Vagina (tissue), 2 donors: ENCODE data around the gene NYNRIN. TPM values are rescaled to one million over a fixed set of nuclear protein-coding genes. Genes with fewer than 3 reads are reported as not detected.
A peak's percentile ranks its signal among the peaks of the same experiment; 100 is the strongest.
"Not testable (repeated sequence)": the region's sequence is repeated elsewhere in the genome, so short reads cannot be mapped to it uniquely, and the experiment has no call there.

ENCODE experiments used
- DNase-seq, 2 donors: peaks; one replicate each; pipeline ENCODE4 v3.0.0-alpha.2; 2017; ENCODE audit errors: extremely low spot score in 2 of 2
- H3K27ac ChIP-seq: fragments of 200-600 bp; sonication (generic); one replicate; pipeline ENCODE4 v1.5.1; 2019
- H3K27me3 ChIP-seq: fragments of 200-600 bp; sonication (generic); one replicate; pipeline ENCODE4 v1.5.1; 2019
- H3K36me3 ChIP-seq, 2 donors: fragments of 200-600 bp; sonication (generic); one replicate each; pipeline ENCODE4 v1.5.1; 2017 to 2019
- H3K4me1 ChIP-seq: fragments of 200-600 bp; sonication (generic); one replicate; pipeline ENCODE4 v1.5.1; 2019
- H3K4me3 ChIP-seq, 2 donors: fragments of 200-600 bp; sonication (generic); 1 replicate in 1 of 2; 2 replicates in 1 of 2; pipeline ENCODE4 v1.5.1; 2016 to 2019
- H3K9me3 ChIP-seq: fragments of 200-600 bp; sonication (generic); one replicate; pipeline ENCODE4 v1.5.1; 2019
- POLR2A ChIP-seq, 2 donors: fragments of 450-650 bp; IDR thresholded peaks; one replicate each; pipeline ENCODE4 v1.6.1; 2017; ENCODE audit warnings: antibody characterized with exemption in 2 of 2, mild to moderate bottlenecking in 2 of 2, moderate library complexity in 2 of 2
- POLR2AphosphoS5 ChIP-seq, 2 donors: sonication (generic); formaldehyde crosslinking; IDR thresholded peaks; one replicate each; pipeline ENCODE4 v1.9.0; 2017; ENCODE audit warnings: antibody characterized with exemption in 2 of 2, mild to moderate bottlenecking in 2 of 2, low read depth in 1 of 2; ENCODE audit not compliant: insufficient read depth in 1 of 2
- intact Hi-C: fragments of 100-400 bp; cut with DNase I; formaldehyde crosslinking; loops from one replicate; pipeline ENCODE4 v1.15.1; 2023
- total RNA-seq: library from RNA; depleted of rRNA; stranded (reverse); fragments of >200 nt; gene quantifications from one replicate; pipeline ENCODE4 v1.2.3, GENCODE V29; 2016
- TF ChIP-seq, protein P1 (sequence below), 3 experiments: fragments of 450-650 bp in 2 of 3; fragments of 200-600 bp in 1 of 3; sonication (generic) in 1 of 3; IDR thresholded peaks; one replicate each; pipeline ENCODE4 v1.5.1; 2017 to 2019; ENCODE audit warnings: antibody characterized with exemption in 3 of 3, mild to moderate bottlenecking in 2 of 3, moderate library complexity in 2 of 3

Gene NYNRIN
- total RNA-seq, 1 donor from 2014 or later, result 14.7 TPM

DNA sequence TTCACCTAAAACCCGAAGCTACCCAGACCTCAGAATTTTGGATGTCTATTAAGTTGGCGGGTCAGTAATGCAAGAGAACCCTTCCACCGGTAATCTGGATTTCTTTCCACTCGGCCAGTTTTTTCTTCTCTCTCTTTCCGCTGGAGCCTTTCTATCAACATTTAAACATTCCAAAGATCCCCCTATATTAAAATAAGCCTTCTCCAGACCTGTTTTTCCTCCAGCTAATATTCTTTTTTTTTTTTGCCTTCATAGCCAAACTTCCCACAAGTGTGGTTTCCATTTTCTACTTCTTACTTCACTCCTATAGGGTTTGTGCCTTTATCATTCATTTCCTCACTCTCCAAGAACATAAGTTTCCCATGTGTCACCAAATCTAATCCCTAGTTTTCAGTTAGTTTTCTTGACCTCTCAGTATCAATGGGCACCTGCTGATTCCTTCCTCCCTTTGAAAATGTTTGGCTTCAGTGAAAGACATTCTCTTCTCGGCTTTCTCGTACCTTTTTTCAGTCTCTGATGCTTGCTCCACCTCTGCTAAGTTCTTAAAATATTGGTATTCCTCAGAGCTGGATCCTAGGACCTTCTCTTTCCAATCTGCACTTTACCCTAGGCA, 44.4 kb downstream of the NYNRIN start:
- Histone ChIP-seq H3K9me3 (no peaks in the 10 kb centered on the region), H3K4me3 (peak overlapping the region; percentile 63 to 67), H3K36me3 (peaks cover 0 to 21% of the 10 kb centered on the region in 2 donors), H3K27ac (peak overlapping the region; percentile 97), H3K27me3 (no peaks in the 10 kb centered on the region), H3K4me1 (peaks cover 25% of the 10 kb centered on the region)
- TF ChIP-seq POLR2A (IDR thresholded peaks at IDR 0.05) (no peak), POLR2AphosphoS5 (IDR thresholded peaks at IDR 0.05; ENCODE audit: insufficient read depth in 1 of 2, low read depth in 1 of 2) (no peak)
- TF ChIP-seq, protein P1, sequence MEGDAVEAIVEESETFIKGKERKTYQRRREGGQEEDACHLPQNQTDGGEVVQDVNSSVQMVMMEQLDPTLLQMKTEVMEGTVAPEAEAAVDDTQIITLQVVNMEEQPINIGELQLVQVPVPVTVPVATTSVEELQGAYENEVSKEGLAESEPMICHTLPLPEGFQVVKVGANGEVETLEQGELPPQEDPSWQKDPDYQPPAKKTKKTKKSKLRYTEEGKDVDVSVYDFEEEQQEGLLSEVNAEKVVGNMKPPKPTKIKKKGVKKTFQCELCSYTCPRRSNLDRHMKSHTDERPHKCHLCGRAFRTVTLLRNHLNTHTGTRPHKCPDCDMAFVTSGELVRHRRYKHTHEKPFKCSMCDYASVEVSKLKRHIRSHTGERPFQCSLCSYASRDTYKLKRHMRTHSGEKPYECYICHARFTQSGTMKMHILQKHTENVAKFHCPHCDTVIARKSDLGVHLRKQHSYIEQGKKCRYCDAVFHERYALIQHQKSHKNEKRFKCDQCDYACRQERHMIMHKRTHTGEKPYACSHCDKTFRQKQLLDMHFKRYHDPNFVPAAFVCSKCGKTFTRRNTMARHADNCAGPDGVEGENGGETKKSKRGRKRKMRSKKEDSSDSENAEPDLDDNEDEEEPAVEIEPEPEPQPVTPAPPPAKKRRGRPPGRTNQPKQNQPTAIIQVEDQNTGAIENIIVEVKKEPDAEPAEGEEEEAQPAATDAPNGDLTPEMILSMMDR (IDR thresholded peaks at IDR 0.05), result no peak
- DNase-seq, result no peak
- intact Hi-C loops, result no loop called here

DNA sequence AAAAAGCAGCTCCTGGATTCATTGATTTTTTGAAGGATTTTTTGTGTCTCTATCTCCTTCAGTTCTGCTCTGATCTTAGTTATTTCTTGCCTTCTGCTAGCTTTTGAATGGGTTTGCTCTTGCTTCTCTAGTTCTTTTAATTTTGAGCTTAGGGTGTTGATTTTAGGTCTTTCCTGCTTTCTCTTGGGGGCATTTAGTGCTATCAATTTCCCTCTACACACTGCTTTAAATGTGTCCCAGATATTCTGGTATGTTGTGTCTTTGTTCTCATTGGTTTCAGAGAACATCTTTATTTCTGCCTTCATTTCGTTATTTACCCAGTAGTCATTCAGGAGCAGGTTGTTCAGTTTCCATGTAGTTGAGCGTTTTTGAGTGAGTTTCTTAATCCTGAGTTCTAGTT, 52.0 kb downstream of the NYNRIN start:
- H3K9me3 ChIP-seq, H3K36me3 ChIP-seq, H3K4me1 ChIP-seq, intact Hi-C loops, H3K4me3 ChIP-seq, H3K27ac ChIP-seq, DNase-seq, H3K27me3 ChIP-seq: not testable (repeated sequence)

DNA sequence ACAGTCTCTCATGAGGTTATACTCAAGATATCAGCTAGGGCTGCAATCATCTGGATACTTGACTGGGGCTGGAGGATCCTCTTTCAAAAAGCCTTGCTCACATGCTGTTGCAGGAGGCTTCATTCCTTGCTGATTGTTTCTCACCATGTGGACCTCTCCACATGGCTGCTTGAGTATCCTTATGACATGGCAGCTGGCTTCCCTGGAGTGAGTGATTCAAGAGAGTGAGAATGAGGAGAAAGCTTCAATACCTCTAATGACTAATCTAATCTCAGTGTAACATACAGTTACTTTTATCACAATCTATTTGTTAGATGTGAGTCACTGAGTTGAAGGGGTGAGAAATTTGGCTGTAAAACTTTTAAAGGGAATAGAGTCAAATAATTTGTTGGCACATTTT, 58.2 kb downstream of the NYNRIN start:
- intact Hi-C loops, result no loop called here
- H3K36me3 ChIP-seq, result no peaks in the 10 kb centered on the region
- H3K4me1 ChIP-seq, result no peaks in the 10 kb centered on the region
- H3K9me3 ChIP-seq, result no peaks in the 10 kb centered on the region
- no peak for DNase-seq
- no peak overlapping the region for H3K4me3 ChIP-seq
- TF ChIP-seq POLR2AphosphoS5 (IDR thresholded peaks at IDR 0.05; ENCODE audit: insufficient read depth in 1 of 2, low read depth in 1 of 2) (no peak), POLR2A (IDR thresholded peaks at IDR 0.05) (no peak)
- TF ChIP-seq, protein P1 (IDR thresholded peaks at IDR 0.05), result no peak
- H3K27me3 ChIP-seq, result no peaks in the 10 kb centered on the region
- no peak overlapping the region for H3K27ac ChIP-seq

DNA sequence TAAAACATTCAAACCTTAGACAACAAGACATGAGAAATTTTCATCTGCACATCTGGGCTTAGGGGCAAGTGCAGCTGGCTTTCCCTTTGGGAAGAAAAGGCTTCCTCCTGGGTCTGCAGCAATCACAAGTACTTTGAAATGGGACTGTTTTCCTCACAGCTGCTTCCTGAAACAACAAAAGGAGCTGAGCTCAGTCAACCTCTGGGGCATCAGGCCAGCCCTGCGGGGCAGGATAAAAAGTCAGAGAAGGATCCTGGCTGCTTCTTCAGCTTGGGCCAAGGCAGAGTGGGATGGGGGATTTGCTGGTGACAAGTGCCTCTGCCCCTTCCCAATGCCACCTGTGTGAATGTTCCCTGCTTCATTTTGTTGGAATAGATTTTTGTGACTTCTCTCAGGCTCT, 59.9 kb downstream of the NYNRIN start:
- H3K4me1 ChIP-seq, result no peaks in the 10 kb centered on the region
- no peak for DNase-seq
- intact Hi-C loops, result no loop called here
- H3K27me3 ChIP-seq, result no peaks in the 10 kb centered on the region
- no peak overlapping the region for H3K4me3 ChIP-seq
- TF ChIP-seq POLR2AphosphoS5 (IDR thresholded peaks at IDR 0.05; ENCODE audit: insufficient read depth in 1 of 2, low read depth in 1 of 2) (no peak), POLR2A (IDR thresholded peaks at IDR 0.05) (no peak)
- TF ChIP-seq, protein P1 (IDR thresholded peaks at IDR 0.05), result no peak
- no peak overlapping the region for H3K27ac ChIP-seq
- no peaks in the 10 kb centered on the region for H3K36me3 ChIP-seq
- no peaks in the 10 kb centered on the region for H3K9me3 ChIP-seq

DNA sequence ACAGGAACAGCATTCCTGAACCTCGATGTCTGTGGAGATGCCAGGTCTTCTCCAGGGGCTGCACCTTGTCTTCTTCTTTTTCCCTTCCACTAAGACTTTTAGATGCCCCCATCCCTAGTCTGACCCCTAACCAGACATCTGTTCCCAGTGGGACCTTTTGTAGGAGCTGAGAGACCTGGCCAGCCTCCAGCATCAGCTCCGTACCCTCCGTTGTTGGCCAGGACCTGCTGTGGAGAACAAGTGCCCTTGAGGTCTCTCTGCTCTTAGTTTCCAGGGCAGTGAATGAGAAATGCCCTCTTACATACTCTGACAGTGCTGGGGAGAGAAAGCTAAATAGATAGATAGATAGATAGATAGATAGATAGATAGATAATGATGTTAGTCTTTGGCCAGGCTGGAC, 60.5 kb downstream of the NYNRIN start:
- no peaks in the 10 kb centered on the region for H3K36me3 ChIP-seq
- TF ChIP-seq POLR2A (IDR thresholded peaks at IDR 0.05), result no peak
- TF ChIP-seq, protein P1 (IDR thresholded peaks at IDR 0.05), result no peak
- TF ChIP-seq POLR2AphosphoS5 (IDR thresholded peaks at IDR 0.05; ENCODE audit: insufficient read depth in 1 of 2, low read depth in 1 of 2), result no peak
- no peak overlapping the region for H3K4me3 ChIP-seq
- H3K9me3 ChIP-seq, result no peaks in the 10 kb centered on the region
- no peaks in the 10 kb centered on the region for H3K27me3 ChIP-seq
- no peaks in the 10 kb centered on the region for H3K4me1 ChIP-seq
- intact Hi-C loops, result no loop called here
- no peak overlapping the region for H3K27ac ChIP-seq
- DNase-seq, result no peak
